Activated CD4-positive, alpha-beta T cell treated with anti-CD3 and anti-CD28 coated beads, Interleukin-2, amount 50 U/mL, for 4 hours (primary cell): ENCODE measurements around the gene RPL38.
A peak's percentile ranks its signal among the peaks of the same experiment; 100 is the strongest.
"Not testable (repeated sequence)": the region's sequence is repeated elsewhere in the genome, so short reads cannot be mapped to it uniquely, and the experiment has no call there.

Source experiments
- DNase-seq, 2 experiments: peaks; one replicate each; pipeline ENCODE4 v3.0.0-alpha.2; 2020

The RPL38 gene

GRCh38 chr17:74185571-74186185, 17.8 kb upstream of the RPL38 start:
- no peak for DNase-seq

- no peak for DNase-seq
These were observed 17.0 kb upstream of the RPL38 start for GRCh38 chr17:74186498-74186897.

GRCh38 chr17:74187761-74188160, 15.7 kb upstream of the RPL38 start:
- no peak for DNase-seq

- not testable (repeated sequence) for DNase-seq
These were observed 14.8 kb upstream of the RPL38 start for GRCh38 chr17:74188687-74189086.

GRCh38 chr17:74190154-74190553, 13.3 kb upstream of the RPL38 start:
- no peak for DNase-seq

- DNase-seq: no peak
These were observed 12.6 kb upstream of the RPL38 start for GRCh38 chr17:74190807-74191406.

- DNase-seq: no peak
These were observed 10.3 kb upstream of the RPL38 start for GRCh38 chr17:74192950-74193781.

- no peak for DNase-seq
These were observed 8.8 kb upstream of the RPL38 start for GRCh38 chr17:74194682-74195081.

GRCh38 chr17:74196541-74197317, 6.7 kb upstream of the RPL38 start:
- no peak for DNase-seq

GRCh38 chr17:74197801-74198200, 5.7 kb upstream of the RPL38 start:
- DNase-seq: no peak

GRCh38 chr17:74198694-74199093, 4.8 kb upstream of the RPL38 start:
- no peak for DNase-seq

- peak; percentile 55 to 59 for DNase-seq
These were observed 4.0 kb upstream of the RPL38 start for GRCh38 chr17:74199306-74200092.

GRCh38 chr17:74200112-74200511, 3.4 kb upstream of the RPL38 start:
- DNase-seq: no peak

GRCh38 chr17:74201250-74201649, 2.2 kb upstream of the RPL38 start:
- DNase-seq: no peak

GRCh38 chr17:74201948-74202347, 1.5 kb upstream of the RPL38 start:
- no peak for DNase-seq

GRCh38 chr17:74202938-74203337, 540 bp upstream of the RPL38 start:
- DNase-seq: no peak

- DNase-seq: no peak
These were observed 996 bp downstream of the RPL38 start for GRCh38 chr17:74204474-74204873.

- no peak for DNase-seq
These were observed 1.8 kb downstream of the RPL38 start for GRCh38 chr17:74205274-74205673.

- no peak for DNase-seq
These were observed 2.9 kb downstream of the RPL38 start for GRCh38 chr17:74206332-74206818.

GRCh38 chr17:74210191-74211140, 7.0 kb downstream of the RPL38 start:
- peak; percentile 76 to 78 for DNase-seq
